ENCODE measurements around the gene MYO3B.
"Not testable (repeated sequence)": the region's sequence is repeated elsewhere in the genome, so short reads cannot be mapped to it uniquely, and the experiment has no call there.

Gene MYO3B

DNA sequence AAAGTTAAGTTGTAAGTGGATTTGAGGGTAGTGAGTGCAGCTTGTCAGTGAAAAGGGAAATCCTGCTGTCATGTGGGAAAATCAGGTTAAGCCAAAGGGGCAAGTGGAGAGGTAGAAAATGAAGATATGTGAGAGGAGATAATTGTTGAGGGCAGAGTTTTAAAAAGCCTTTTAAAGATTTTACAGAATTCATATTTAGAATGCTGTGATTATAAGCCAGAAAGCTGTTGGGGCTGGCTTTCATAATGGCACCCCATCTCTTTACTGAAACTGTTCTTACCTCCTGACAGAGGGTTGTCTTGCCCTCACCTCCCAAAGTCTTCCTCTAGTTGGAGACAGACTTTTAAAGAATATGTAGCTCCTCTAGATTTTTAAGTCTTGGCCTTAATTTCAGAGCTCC, 86.9 kb downstream of the MYO3B start:
- H3K27me3 Mint-ChIP-seq, result no peaks in the 10 kb centered on the region

GRCh38 chr2:170265321-170265720, 87.4 kb downstream of the MYO3B start:
- Mint-ChIP-seq H3K27me3 (no peaks in the 10 kb centered on the region), H3K9me3 (ENCODE audit: low read depth) (peaks cover 19% of the 10 kb centered on the region), H3K27ac (no peak overlapping the region), H3K4me3 (no peak overlapping the region), H3K36me3 (no peaks in the 10 kb centered on the region), H3K4me1 (ENCODE audit: low read depth) (no peaks in the 10 kb centered on the region)

More for the DNA sequence above, 86.9 kb downstream of the MYO3B start:
- Mint-ChIP-seq H3K4me1 (ENCODE audit: low read depth) (no peaks in the 10 kb centered on the region), H3K36me3 (no peaks in the 10 kb centered on the region), H3K9me3 (ENCODE audit: low read depth) (peaks cover 21% of the 10 kb centered on the region), H3K4me3 (no peak overlapping the region), H3K27ac (no peak overlapping the region)

DNA sequence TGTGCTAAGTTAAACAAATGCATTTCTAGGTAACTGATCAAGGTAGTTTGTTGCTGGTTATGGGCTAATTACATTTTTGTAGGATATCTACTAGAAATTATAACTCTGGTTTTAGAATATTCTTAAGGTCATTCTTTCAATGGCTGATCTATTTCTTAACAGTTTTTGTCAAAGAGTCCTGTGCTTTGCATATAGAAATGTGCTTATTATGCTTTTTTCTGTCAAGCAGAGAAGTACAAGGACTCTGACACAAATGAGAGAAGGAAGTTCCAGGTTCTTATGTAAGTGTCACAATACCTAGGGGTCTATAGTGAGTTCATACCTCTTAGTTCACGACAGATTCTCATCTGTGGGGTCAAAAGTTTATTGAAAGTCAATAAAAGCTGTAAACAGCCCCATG, 88.4 kb downstream of the MYO3B start:
- Mint-ChIP-seq H3K27ac (no peak overlapping the region), H3K36me3 (no peaks in the 10 kb centered on the region), H3K4me1 (ENCODE audit: low read depth) (no peaks in the 10 kb centered on the region), H3K27me3 (no peaks in the 10 kb centered on the region), H3K9me3 (ENCODE audit: low read depth) (peaks cover 18% of the 10 kb centered on the region), H3K4me3 (no peak overlapping the region)

- no peaks in the 10 kb centered on the region for H3K4me1 Mint-ChIP-seq (ENCODE audit: low read depth)
- H3K9me3 Mint-ChIP-seq (ENCODE audit: low read depth), result peaks cover 11% of the 10 kb centered on the region
- H3K4me3 Mint-ChIP-seq, result no peak overlapping the region
- H3K27ac Mint-ChIP-seq, result no peak overlapping the region
- no peaks in the 10 kb centered on the region for H3K27me3 Mint-ChIP-seq
- H3K36me3 Mint-ChIP-seq, result no peaks in the 10 kb centered on the region
Measured at GRCh38 chr2:170267071-170267470, 89.1 kb downstream of the MYO3B start.

GRCh38 chr2:170270278-170270864, 92.4 kb downstream of the MYO3B start:
- no peak overlapping the region for H3K27ac Mint-ChIP-seq
- H3K9me3 Mint-ChIP-seq (ENCODE audit: low read depth), result no peaks in the 10 kb centered on the region
- H3K36me3 Mint-ChIP-seq, result no peaks in the 10 kb centered on the region
- H3K4me3 Mint-ChIP-seq, result no peak overlapping the region
- peaks cover 4% of the 10 kb centered on the region for H3K27me3 Mint-ChIP-seq
- no peaks in the 10 kb centered on the region for H3K4me1 Mint-ChIP-seq (ENCODE audit: low read depth)

- H3K27me3 Mint-ChIP-seq, result peaks cover 4% of the 10 kb centered on the region
- H3K36me3 Mint-ChIP-seq, result no peaks in the 10 kb centered on the region
- H3K4me1 Mint-ChIP-seq (ENCODE audit: low read depth), result no peaks in the 10 kb centered on the region
- no peak overlapping the region for H3K4me3 Mint-ChIP-seq
- no peaks in the 10 kb centered on the region for H3K9me3 Mint-ChIP-seq (ENCODE audit: low read depth)
- H3K27ac Mint-ChIP-seq, result no peak overlapping the region
Measured at GRCh38 chr2:170271340-170271739, 93.4 kb downstream of the MYO3B start.

- no peak overlapping the region for H3K27ac Mint-ChIP-seq
- peaks cover under 1% of the 10 kb centered on the region for H3K9me3 Mint-ChIP-seq (ENCODE audit: low read depth)
- H3K4me1 Mint-ChIP-seq (ENCODE audit: low read depth), result no peaks in the 10 kb centered on the region
- H3K36me3 Mint-ChIP-seq, result no peaks in the 10 kb centered on the region
- peaks cover 4% of the 10 kb centered on the region for H3K27me3 Mint-ChIP-seq
- no peak overlapping the region for H3K4me3 Mint-ChIP-seq
Measured at GRCh38 chr2:170276056-170276455, 98.1 kb downstream of the MYO3B start.

DNA sequence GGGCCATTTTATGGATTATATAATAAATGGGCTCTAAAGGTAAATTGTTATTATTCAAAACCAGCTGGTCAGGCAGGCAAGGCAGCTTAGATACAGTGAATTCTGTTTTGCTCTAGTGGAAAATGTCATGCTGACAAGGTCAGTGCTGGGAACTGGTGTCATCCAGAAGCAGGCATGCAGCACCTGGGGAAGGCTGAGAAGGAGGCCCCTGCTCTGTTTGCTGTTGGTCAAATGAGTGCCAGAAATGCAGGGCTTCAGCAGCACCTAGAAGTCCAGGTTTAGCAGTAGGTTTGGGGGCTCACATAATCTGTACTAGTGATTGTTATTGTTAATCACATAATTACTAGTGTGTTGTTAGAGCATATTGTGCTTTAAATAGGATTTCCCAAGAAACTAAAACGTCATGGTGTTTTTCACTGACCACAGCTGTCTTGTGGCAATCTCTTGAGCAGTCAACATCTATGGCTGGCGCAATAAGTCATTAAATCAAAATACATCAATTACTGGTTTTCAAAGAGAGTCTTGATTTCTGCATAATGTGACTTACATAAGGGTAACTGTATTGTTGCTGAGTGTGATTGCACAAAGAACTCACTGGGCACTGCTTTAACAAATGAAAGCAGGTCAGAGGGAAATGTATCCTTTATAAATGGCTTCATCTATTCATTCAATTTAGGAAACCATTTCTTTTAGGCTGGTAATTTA, 99.1 kb downstream of the MYO3B start:
- H3K27me3 Mint-ChIP-seq, result peaks cover 8% of the 10 kb centered on the region
- H3K9me3 Mint-ChIP-seq (ENCODE audit: low read depth), result peaks cover 5% of the 10 kb centered on the region
- H3K4me1 Mint-ChIP-seq (ENCODE audit: low read depth), result no peaks in the 10 kb centered on the region
- no peak overlapping the region for H3K27ac Mint-ChIP-seq
- no peak overlapping the region for H3K4me3 Mint-ChIP-seq
- no peaks in the 10 kb centered on the region for H3K36me3 Mint-ChIP-seq

GRCh38 chr2:170277951-170278350, 100.0 kb downstream of the MYO3B start:
- H3K36me3 Mint-ChIP-seq, result no peaks in the 10 kb centered on the region
- H3K4me3 Mint-ChIP-seq, result no peak overlapping the region
- peaks cover 6% of the 10 kb centered on the region for H3K27me3 Mint-ChIP-seq
- no peaks in the 10 kb centered on the region for H3K4me1 Mint-ChIP-seq (ENCODE audit: low read depth)
- no peak overlapping the region for H3K27ac Mint-ChIP-seq
- peaks cover 5% of the 10 kb centered on the region for H3K9me3 Mint-ChIP-seq (ENCODE audit: low read depth)

GRCh38 chr2:170279615-170280014, 101.7 kb downstream of the MYO3B start:
- H3K4me3 Mint-ChIP-seq; H3K27me3 Mint-ChIP-seq; H3K4me1 Mint-ChIP-seq (ENCODE audit: low read depth); H3K9me3 Mint-ChIP-seq (ENCODE audit: low read depth); H3K36me3 Mint-ChIP-seq; H3K27ac Mint-ChIP-seq: not testable (repeated sequence)

DNA sequence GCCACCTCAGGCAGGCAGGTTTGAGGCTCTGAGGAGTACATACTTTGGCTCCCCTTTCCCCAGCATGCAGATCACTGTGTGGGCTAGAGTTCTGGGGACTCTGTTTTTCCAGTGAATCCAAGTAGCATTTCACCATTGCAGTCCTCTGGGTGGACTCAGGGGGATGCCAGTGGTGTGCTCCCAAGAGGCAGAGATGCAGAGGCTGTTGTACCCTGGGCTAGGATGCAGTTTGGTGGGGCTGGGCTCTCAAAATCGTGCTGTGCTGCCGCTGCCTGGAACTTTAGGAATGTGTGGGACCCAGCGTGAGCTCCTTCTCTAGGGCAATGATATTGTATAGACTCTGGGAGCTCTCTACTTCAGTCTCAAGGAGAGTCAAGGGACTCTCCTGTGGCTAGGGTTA, 104.9 kb downstream of the MYO3B start:
- H3K9me3 Mint-ChIP-seq (ENCODE audit: low read depth), result peaks cover 5% of the 10 kb centered on the region

DNA sequence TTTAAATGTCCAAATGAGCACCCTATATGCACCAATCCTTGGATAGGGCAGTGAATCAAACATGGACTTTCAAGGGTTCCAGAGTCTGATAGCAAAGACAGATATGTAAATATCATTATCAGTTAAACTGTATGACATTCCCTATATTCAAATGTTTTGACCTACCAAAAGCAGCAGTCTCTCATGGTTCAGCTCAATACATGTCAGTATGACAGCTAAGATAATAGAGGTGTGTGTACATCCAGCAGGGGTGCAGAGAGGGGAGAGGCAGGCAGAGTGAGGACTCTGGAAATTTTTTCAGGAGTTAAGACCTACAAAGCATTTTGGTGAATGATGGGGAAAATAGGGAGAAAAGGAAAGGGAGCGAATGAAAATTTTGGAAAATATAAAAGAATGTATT, 106.3 kb downstream of the MYO3B start:
- H3K27ac Mint-ChIP-seq, result no peak overlapping the region
- no peaks in the 10 kb centered on the region for H3K36me3 Mint-ChIP-seq
- peaks cover 5% of the 10 kb centered on the region for H3K9me3 Mint-ChIP-seq (ENCODE audit: low read depth)
- H3K27me3 Mint-ChIP-seq, result peaks cover 12% of the 10 kb centered on the region
- H3K4me1 Mint-ChIP-seq (ENCODE audit: low read depth), result no peaks in the 10 kb centered on the region
- no peak overlapping the region for H3K4me3 Mint-ChIP-seq

More for the DNA sequence above, 104.9 kb downstream of the MYO3B start:
- Mint-ChIP-seq H3K27me3 (peaks cover 12% of the 10 kb centered on the region), H3K27ac (no peak overlapping the region), H3K4me1 (ENCODE audit: low read depth) (no peaks in the 10 kb centered on the region), H3K36me3 (no peaks in the 10 kb centered on the region), H3K4me3 (no peak overlapping the region)

GRCh38 chr2:170288859-170289258, 110.9 kb downstream of the MYO3B start:
- Mint-ChIP-seq H3K27me3 (peaks cover 13% of the 10 kb centered on the region), H3K9me3 (ENCODE audit: low read depth) (peaks cover 7% of the 10 kb centered on the region), H3K4me1 (ENCODE audit: low read depth) (no peaks in the 10 kb centered on the region), H3K36me3 (peaks cover 4% of the 10 kb centered on the region), H3K4me3 (no peak overlapping the region), H3K27ac (no peak overlapping the region)

DNA sequence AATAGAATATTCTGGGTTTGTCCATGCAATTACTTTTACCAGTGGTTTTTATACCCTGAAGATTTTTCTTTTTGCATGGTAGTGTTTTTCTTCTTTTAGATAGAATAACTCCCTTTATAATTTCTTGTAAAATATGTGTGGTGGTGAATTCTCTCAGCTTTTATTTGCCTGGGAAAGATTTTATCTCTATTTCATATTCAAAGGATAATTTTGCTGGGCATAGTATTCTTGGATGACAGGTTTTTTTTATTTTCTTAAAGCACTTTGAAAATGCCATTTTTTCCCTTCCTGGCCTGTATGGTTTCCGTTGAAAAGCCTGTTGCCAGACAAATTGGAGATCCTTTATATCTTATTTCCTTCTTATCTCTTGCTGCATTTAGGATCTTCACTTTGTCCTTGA, 113.5 kb downstream of the MYO3B start:
- peaks cover 4% of the 10 kb centered on the region for H3K36me3 Mint-ChIP-seq
- H3K9me3 Mint-ChIP-seq (ENCODE audit: low read depth), result peaks cover 7% of the 10 kb centered on the region
- peaks cover 11% of the 10 kb centered on the region for H3K27me3 Mint-ChIP-seq
- H3K27ac Mint-ChIP-seq, result no peak overlapping the region
- H3K4me1 Mint-ChIP-seq (ENCODE audit: low read depth), result no peaks in the 10 kb centered on the region
- no peak overlapping the region for H3K4me3 Mint-ChIP-seq

DNA sequence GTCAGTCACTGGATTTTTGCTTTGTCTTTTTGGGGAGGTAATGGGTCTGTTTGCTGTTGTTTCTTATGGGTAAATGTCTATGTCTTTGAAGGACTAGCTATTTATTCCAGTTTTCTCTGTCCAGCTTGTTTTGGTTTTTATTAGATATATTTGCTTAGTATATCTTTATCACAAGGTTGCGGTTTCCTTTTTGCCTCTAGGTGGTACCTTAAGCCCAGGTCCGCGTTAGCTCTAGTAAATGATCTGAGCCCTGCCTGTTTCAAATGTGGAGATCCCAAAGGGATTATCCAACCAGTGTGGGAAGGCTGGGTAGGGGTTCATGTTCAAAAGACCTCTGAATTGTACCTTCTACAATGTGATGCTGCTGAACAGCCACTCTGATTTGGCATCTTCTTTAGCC, 114.5 kb downstream of the MYO3B start:
- Mint-ChIP-seq H3K36me3 (peaks cover 4% of the 10 kb centered on the region), H3K4me3 (no peak overlapping the region), H3K27ac (no peak overlapping the region), H3K4me1 (ENCODE audit: low read depth) (no peaks in the 10 kb centered on the region), H3K27me3 (peaks cover 7% of the 10 kb centered on the region), H3K9me3 (ENCODE audit: low read depth) (peaks cover 7% of the 10 kb centered on the region)

DNA sequence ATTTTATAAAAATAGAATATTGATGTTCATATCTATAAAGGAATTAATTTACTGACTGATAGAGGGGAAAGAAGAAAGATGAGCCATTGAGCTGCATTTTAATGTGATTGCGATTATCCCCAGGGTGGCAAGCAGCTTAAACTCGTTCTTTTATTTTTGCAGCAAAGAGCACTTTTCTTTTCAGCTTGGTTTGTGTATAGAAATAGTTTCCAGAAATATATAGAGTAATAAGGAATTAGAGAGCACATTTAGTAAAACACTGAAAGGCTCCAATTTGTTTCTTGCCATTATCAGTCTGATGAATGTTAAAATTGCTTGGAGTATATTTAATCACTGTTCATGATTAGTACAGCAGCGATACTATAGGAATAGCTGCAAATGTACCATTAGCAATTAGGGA, 119.5 kb downstream of the MYO3B start:
- Mint-ChIP-seq H3K9me3 (ENCODE audit: low read depth) (no peaks in the 10 kb centered on the region), H3K27me3 (peaks cover 2% of the 10 kb centered on the region), H3K36me3 (no peaks in the 10 kb centered on the region), H3K4me1 (ENCODE audit: low read depth) (no peaks in the 10 kb centered on the region), H3K4me3 (no peak overlapping the region), H3K27ac (no peak overlapping the region)
